Posterior cingulate gyrus (tissue), 11 donors: ENCODE data around the gene HYDIN.

Experiments used
- DNase-seq, 10 donors: peaks; one replicate each; pipeline versions ENCODE4 v3.0.0 to v3.0.0-alpha.2; 2020 to 2021; ENCODE audit warnings: mixed read lengths in 3 of 10
- intact Hi-C: fragments of 100-400 bp; cut with DNase I; formaldehyde crosslinking; loops from one replicate; pipeline ENCODE4 v1.15.1; 2023

The HYDIN gene

DNA sequence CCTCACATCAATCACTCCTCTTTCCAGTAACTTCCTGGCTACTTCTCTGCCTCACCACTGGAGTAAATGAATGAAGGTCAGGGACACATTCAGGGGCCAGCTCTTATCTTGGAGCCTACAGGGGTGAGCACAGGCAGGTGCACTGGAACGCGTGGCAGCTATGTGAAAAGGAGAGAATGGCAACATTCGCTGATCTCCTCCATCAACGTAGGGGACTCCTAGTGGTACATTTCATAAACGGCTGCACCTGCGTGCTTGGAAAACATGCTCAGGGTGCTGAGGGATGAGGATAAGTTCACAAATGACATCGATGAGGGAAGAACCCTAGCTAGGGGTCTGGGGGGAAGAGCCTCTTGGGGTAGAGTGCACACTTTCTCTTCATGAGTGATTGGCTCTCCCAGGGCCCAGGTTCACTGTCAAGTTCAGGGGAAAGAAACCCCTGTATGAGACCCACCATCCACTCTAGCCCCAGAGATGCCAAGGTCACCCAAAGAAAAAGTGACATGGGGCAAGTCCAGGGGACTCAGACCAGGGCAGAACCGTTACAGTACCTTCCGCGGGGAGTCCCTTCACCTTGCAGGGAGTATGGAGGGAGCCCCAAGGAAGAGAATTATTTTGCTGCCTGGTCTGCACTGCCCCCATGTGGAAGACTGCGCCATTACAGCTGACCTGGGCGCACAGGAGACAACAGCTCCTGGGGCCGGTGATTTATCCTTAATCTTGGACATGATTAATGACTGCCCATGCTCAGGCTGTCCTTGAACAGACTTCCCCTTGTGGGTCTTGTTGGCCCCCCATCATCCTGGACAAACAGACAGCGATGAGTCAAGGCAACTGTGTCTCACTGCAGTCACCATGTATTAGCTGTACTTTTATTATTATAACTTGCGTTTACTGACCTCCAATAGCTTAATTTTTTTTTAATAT, 459.6 kb downstream of the HYDIN start:
- intact Hi-C loops, result loop anchor here (1.0 to 5.0 kb wide), 2 partner anchors 91 to 244 kb away; no protein-coding TSS in a partner anchor
- DNase-seq, result peak; percentile 55 to 95 (median 79)

- DNase-seq, result peak in 2 of 10 donors; percentile 51 to 64
- intact Hi-C loops, result loop anchor here (5.0 kb wide), 1 partner anchor 243 kb away; no protein-coding TSS in a partner anchor
Observed at GRCh38 chr16:70770291-70770625, 460.3 kb downstream of the HYDIN start.

DNA sequence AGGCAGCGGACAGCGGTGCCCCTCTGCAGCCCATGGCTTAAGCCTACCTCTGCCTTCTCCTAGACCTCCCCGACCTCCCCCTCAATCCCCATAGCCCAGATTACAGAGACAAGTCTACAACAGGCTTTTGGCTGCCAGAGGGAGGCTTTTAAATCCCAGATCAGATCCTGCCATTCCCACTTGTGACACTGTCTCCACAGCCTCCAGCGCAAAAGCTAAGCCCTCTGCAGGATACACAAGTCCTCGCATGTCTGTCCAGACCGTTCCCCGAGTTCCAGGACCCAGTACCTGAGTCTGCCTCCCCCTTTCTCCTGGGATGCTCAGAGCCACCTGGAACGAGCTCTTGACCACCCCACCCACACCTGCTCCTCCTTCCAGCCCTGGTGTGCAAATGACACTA, 460.8 kb downstream of the HYDIN start:
- intact Hi-C loops, result loop anchor here (5.0 kb wide), 1 partner anchor 242 kb away; no protein-coding TSS in a partner anchor

GRCh38 chr16:70769131-70769530, 461.4 kb downstream of the HYDIN start:
- intact Hi-C loops, result no loop called here
- peak in 2 of 10 donors; percentile 57 to 65 for DNase-seq

More for the DNA sequence above, 460.8 kb downstream of the HYDIN start:
- DNase-seq, result peak in 2 of 10 donors; percentile 44 to 70

DNA sequence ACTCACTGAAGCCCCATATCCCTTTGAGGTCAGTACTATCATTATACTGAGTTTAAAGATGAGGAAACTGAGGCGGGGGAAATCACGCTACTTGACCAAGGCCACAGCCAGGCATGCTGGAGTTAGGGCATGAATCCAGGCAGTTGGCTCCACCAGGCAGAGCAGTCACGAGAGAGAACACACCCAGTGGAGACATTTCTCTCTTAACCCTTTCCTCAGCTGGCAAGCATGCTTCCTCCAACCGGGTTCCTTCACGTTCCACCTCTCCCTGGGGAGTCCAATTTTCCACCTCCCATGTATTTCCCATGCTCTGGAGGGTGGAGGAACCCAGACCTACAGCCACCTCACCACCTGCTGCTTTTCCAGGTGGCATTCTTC, 462.3 kb downstream of the HYDIN start:
- intact Hi-C loops, result no loop called here

GRCh38 chr16:70767377-70768202, 462.9 kb downstream of the HYDIN start:
- DNase-seq, result peak in 1 of 10 donors; percentile 21
- intact Hi-C loops, result no loop called here

More for the DNA sequence above, 462.3 kb downstream of the HYDIN start:
- peak in 1 of 10 donors; percentile 32 for DNase-seq

DNA sequence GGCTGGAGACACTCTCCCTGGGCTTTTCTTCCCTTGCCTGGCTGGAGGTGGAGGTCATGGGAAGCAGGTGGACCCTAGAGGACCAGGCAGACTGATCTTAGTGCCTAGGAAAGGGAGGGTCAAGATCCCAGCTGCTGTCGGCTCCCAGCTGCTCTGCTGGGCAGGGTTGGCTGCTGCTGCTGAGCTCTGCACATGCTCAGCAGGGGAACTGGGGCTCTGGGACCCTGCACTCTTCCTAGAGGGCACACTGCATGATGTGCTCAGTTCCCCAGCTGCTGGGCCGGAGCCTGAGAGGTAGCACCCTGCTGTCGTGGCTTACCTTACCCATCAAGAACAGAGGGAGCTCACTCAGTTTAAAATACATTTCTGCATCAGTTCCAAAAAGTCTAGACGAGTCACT, 463.9 kb downstream of the HYDIN start:
- peak in 1 of 10 donors; percentile 59 for DNase-seq
- intact Hi-C loops, result no loop called here

DNA sequence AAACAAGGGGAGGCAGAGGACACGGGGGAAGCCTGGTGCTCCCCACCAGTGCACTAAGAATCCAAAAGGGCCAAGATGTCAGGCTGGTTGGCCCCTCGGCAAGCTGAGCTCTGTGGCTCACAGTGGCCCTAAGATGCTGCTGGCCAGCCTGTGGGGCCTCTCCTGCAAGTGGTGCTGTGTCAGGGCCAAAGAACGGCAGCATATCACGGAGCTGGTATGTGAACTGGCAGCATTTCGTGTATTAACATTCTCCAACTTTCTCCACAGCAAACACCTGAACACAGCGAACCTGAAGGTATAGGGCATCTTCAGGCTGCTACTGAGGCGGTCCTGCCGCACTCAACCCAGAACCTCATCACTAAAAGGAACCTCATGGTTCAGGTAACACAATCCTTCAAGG, 464.3 kb downstream of the HYDIN start:
- DNase-seq, result peak in 2 of 10 donors; percentile 15 to 18
- intact Hi-C loops, result no loop called here

DNA sequence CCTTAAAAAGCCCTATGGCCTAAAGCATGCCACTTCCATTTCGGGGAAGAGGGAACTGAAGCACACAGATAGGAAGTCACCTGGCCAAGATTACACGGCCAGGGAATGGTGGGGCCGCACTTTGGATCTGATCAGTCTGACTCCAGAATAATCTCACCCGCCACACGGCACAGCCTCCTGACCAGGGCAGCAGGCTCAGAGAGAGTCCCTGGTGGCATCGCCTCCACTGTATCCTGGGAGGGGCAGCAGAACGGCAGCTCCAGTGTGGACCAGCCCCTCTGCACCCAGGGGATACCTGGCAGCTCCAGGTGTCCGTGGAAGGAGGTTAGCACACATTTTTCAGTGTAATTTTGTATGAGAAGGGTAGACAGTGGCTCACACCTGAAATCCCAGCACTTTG, 465.0 kb downstream of the HYDIN start:
- peak in 2 of 10 donors; percentile 52 to 56 for DNase-seq
- intact Hi-C loops, result no loop called here

DNA sequence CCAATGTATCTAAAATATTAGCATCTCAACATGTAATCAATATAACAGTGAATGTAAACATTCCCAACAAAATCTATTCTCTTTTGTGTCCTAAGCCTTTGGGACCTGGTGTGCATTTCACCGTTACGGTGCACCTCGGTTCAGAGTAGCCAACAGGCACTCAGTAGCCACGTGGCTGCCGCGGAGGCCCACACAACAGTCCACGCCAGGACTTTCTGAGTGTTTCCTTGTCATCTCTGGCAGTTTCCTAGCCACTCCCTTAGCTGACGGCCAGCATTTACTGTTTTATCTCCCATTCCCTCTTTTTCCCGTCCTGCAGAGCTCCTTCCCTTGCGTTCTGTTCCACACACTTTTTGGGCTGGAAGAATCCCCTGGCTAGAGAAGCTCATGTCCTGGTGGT, 465.9 kb downstream of the HYDIN start:
- intact Hi-C loops, result loop anchor here (5.0 kb wide), 1 partner anchor 52 kb away; no protein-coding TSS in a partner anchor
- peak in 2 of 10 donors; percentile 38 to 57 for DNase-seq

DNA sequence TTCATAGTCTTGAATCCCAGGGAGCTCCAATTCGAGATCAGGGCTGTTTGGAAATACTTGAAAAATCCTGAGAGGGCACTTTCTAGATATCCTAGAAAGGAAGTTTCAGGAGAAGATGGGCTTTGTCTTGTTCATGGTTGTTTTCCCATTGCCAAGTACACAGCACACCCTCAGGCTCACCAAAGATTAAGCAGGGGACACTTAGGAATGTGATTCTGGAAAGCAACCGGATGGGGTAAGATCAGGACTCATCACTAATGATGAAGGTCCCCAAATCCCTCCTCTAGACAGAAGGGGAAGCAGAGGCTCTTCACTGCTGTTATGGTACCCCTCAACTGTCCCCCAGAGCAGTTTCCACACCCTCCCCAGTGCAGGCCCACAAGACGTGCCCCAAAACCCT, 470.3 kb downstream of the HYDIN start:
- intact Hi-C loops, result loop anchor here (5.0 kb wide), 1 partner anchor 48 kb away; no protein-coding TSS in a partner anchor
- DNase-seq, result no peak

GRCh38 chr16:70759666-70760065, 470.9 kb downstream of the HYDIN start:
- DNase-seq, result no peak

DNA sequence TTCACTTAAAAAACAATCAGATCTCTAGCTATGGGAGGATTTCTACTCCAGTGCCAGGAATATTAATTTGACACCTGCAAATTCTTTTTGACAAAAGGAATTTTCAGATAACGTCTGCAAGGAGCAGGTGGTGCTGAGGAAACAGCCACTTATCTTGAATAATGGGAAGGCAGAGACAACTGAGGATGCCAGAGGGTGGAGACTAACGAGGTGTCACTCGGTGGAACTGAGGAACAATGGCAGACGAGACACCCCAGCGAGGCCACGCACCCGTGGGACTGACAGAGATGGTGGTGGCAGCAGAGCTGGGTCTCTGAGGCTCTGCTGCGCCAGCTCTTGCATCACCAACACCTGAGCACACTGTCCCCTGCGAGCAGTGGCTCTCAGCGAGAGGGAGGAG, 471.7 kb downstream of the HYDIN start:
- intact Hi-C loops, result no loop called here
- peak in 1 of 10 donors; percentile 66 for DNase-seq

More at GRCh38 chr16:70759666-70760065, 470.9 kb downstream of the HYDIN start:
- intact Hi-C loops, result loop anchor here (5.0 kb wide), 1 partner anchor 47 kb away; no protein-coding TSS in a partner anchor
